ENCODE data around the gene MAP4. TPM values are rescaled to one million over a fixed set of nuclear protein-coding genes. Genes with fewer than 3 reads are reported as not detected.

Gene MAP4
- total and polyA plus RNA-seq, 2 of the 13 experiments (the other 11 are each of a cell fraction or from before 2014, with no cell fraction given) = 33.1 to 38.7 TPM

DNA sequence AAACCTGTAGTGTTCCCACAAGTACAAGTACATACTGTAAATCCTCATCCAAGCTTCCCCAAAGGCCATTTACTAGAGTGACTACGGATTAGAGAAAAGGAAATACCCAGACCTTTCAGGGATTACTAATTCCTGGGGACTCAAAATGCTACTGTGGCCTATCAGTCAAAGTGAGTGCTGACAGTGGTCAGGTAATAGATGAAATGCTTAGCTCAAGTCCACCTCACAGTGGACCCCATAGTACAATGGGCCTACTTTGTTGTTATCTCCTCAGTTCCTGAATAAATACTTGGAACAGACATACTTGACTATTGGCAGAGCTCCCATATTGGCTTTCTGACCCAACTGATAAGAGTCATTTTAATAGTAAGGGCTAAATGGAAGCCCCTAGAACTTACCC is 61.6 kb downstream of the MAP4 start (continued):
- TF ChIP-seq, protein P1, sequence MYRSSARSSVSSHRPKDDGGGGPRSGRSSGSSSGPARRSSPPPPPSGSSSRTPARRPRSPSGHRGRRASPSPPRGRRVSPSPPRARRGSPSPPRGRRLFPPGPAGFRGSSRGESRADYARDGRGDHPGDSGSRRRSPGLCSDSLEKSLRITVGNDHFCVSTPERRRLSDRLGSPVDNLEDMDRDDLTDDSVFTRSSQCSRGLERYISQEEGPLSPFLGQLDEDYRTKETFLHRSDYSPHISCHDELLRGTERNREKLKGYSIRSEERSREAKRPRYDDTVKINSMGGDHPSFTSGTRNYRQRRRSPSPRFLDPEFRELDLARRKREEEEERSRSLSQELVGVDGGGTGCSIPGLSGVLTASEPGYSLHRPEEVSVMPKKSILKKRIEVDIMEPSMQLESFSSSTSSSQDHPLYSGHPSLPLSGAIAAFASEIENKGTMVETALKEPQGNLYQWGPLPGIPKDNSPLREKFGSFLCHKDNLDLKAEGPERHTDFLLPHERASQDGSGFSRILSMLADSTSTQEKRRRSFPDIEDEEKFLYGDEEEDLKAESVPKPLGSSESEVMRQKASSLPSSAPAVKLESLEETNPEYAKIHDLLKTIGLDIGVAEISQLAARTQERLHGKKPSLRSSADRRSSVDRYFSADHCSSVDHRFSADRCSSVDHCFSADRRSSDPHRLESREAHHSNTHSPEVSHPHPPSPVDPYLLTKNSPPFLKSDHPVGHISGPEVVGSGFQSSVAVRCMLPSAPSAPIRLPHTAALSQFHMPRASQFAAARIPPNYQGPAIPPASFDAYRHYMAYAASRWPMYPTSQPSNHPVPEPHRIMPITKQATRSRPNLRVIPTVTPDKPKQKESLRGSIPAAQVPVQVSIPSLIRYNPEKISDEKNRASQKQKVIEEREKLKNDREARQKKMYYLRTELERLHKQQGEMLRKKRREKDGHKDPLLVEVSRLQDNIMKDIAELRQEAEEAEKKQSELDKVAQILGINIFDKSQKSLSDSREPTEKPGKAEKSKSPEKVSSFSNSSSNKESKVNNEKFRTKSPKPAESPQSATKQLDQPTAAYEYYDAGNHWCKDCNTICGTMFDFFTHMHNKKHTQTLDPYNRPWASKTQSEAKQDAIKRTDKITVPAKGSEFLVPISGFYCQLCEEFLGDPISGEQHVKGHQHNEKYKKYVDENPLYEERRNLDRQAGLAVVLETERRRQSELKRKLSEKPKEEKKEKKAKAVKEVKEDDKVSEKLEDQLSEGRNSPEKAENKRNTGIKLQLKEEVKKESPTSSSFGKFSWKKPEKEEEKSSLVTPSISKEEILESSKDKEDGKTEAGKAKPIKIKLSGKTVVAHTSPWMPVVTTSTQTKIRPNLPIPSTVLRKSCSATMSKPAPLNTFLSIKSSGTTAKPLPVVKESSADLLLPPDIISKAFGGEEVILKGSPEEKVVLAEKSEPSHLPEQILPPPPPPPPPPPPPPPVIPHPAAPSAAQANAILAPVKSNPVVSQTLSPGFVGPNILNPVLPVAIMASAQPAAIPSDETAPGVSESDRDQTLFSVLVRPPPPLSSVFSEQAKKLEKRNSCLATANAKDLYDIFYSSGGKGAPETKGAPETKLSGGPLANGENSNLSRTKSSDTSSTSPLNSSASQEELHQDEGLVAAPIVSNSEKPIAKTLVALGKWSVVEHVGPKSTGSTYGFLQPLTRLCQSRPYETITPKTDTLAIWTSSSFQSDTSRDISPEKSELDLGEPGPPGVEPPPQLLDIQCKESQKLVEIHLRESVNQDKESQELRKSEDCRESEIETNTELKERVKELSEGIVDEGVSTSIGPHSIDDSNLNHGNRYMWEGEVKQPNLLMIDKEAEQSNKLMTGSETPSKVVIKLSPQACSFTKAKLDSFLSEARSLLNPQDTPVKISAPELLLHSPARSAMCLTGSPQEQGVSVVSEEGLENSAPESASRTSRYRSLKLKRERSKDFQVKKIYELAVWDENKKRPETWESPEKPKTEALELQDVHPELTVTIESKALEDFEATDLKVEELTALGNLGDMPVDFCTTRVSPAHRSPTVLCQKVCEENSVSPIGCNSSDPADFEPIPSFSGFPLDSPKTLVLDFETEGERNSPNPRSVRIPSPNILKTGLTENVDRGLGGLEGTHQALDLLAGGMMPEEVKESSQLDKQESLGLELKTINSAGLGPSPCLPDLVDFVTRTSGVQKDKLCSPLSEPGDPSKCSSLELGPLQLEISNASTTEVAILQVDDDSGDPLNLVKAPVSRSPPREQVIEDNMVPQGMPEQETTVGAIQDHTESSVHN (CRISPR knock-in tag; IDR thresholded peaks at IDR 0.05) = no peak
- TF ChIP-seq KDM4B (CRISPR knock-in tag; IDR thresholded peaks at IDR 0.05) (no peak), NR2F6 (IDR thresholded peaks at IDR 0.05) (no peak; the same call in 1 of the 2 replicates), NR2F6 (CRISPR knock-in tag; IDR thresholded peaks at IDR 0.05) (peak; percentile 34; the same call in 1 of the 2 replicates), HNF4G (IDR thresholded peaks at IDR 0.05; ENCODE audit: borderline replicate concordance, low read depth, low read length) (no peak), HNF4G (CRISPR knock-in tag; IDR thresholded peaks at IDR 0.05; ENCODE audit: borderline replicate concordance, low read depth) (no peak), NFYC (CRISPR knock-in tag; IDR thresholded peaks at IDR 0.05) (no peak), TARDBP (CRISPR knock-in tag; IDR thresholded peaks at IDR 0.05) (no peak), KDM5A (IDR thresholded peaks at IDR 0.05; ENCODE audit: borderline replicate concordance, low read length) (no peak), ZNF235 (CRISPR knock-in tag; IDR thresholded peaks at IDR 0.05; ENCODE audit: borderline replicate concordance) (no peak), ZNF572 (CRISPR knock-in tag; IDR thresholded peaks at IDR 0.05) (no peak), GABPA (IDR thresholded peaks at IDR 0.05; ENCODE audit: low read depth, low read length) (no peak), GABPA (CRISPR knock-in tag; IDR thresholded peaks at IDR 0.05; ENCODE audit: low read depth) (no peak)
- TF ChIP-seq, protein P2, sequence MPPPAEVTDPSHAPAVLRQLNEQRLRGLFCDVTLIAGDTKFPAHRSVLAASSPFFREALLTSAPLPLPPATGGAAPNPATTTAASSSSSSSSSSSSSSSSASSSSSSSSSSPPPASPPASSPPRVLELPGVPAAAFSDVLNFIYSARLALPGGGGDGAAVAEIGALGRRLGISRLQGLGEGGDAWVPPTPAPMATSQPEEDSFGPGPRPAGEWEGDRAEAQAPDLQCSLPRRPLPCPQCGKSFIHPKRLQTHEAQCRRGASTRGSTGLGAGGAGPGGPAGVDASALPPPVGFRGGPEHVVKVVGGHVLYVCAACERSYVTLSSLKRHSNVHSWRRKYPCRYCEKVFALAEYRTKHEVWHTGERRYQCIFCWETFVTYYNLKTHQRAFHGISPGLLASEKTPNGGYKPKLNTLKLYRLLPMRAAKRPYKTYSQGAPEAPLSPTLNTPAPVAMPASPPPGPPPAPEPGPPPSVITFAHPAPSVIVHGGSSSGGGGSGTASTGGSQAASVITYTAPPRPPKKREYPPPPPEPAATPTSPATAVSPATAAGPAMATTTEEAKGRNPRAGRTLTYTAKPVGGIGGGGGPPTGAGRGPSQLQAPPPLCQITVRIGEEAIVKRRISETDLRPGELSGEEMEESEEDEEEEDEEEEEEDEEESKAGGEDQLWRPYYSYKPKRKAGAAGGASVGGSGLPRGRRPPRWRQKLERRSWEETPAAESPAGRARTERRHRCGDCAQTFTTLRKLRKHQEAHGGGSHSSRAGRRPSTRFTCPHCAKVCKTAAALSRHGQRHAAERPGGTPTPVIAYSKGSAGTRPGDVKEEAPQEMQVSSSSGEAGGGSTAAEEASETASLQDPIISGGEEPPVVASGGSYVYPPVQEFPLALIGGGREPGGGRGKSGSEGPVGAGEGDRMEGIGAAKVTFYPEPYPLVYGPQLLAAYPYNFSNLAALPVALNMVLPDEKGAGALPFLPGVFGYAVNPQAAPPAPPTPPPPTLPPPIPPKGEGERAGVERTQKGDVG (CRISPR knock-in tag; IDR thresholded peaks at IDR 0.05; ENCODE audit: borderline replicate concordance) = no peak
- TF ChIP-seq, protein P3, sequence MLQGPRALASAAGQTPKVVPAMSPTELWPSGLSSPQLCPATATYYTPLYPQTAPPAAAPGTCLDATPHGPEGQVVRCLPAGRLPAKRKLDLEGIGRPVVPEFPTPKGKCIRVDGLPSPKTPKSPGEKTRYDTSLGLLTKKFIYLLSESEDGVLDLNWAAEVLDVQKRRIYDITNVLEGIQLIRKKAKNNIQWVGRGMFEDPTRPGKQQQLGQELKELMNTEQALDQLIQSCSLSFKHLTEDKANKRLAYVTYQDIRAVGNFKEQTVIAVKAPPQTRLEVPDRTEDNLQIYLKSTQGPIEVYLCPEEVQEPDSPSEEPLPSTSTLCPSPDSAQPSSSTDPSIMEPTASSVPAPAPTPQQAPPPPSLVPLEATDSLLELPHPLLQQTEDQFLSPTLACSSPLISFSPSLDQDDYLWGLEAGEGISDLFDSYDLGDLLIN (CRISPR knock-in tag; IDR thresholded peaks at IDR 0.05; ENCODE audit: borderline replicate concordance) = no peak
- TF ChIP-seq, protein P4, sequence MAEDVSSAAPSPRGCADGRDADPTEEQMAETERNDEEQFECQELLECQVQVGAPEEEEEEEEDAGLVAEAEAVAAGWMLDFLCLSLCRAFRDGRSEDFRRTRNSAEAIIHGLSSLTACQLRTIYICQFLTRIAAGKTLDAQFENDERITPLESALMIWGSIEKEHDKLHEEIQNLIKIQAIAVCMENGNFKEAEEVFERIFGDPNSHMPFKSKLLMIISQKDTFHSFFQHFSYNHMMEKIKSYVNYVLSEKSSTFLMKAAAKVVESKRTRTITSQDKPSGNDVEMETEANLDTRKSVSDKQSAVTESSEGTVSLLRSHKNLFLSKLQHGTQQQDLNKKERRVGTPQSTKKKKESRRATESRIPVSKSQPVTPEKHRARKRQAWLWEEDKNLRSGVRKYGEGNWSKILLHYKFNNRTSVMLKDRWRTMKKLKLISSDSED (CRISPR knock-in tag; IDR thresholded peaks at IDR 0.05) = no peak
